ENCODE data around the gene TGFBR2. TPM values are rescaled to one million over a fixed set of nuclear protein-coding genes. Genes with fewer than 3 reads are reported as not detected.

Gene TGFBR2
- total RNA-seq, 1 experiment from 2014 or later: not detected

- Histone ChIP-seq H3K9me3 (ENCODE audit: low read length) (peaks cover 4% of the 10 kb centered on the region; the same call in 1 of the 2 replicates), H3K4me1 (ENCODE audit: low read length) (0 out of 2 replicates have a peak, but pooled peaks cover 4% of the 10 kb centered on the region), H3K9ac (ENCODE audit: low read length) (no peak overlapping the region), H4K20me1 (ENCODE audit: insufficient read depth, low read depth, low read length) (no peaks in the 10 kb centered on the region), H3K9me2 (replicated peaks; ENCODE audit: insufficient read depth, low read length) (no peaks in the 10 kb centered on the region), H3K79me2 (ENCODE audit: low read length) (no peaks in the 10 kb centered on the region), H3K27ac (ENCODE audit: low read length) (no peak overlapping the region), H3K27me3 (ENCODE audit: low read length) (no peaks in the 10 kb centered on the region), H2AFZ (ENCODE audit: low read length) (no peak overlapping the region), H3K4me3 (ENCODE audit: low read length) (no peak overlapping the region), H3K36me3 (ENCODE audit: insufficient read depth, low read length) (no peaks in the 10 kb centered on the region), H3K4me2 (ENCODE audit: low read depth, low read length, poor library complexity, severe bottlenecking) (no peak overlapping the region)
- no peak for DNase-seq
Measured at GRCh38 chr3:30700702-30701321, 94.4 kb downstream of the TGFBR2 start.

DNA sequence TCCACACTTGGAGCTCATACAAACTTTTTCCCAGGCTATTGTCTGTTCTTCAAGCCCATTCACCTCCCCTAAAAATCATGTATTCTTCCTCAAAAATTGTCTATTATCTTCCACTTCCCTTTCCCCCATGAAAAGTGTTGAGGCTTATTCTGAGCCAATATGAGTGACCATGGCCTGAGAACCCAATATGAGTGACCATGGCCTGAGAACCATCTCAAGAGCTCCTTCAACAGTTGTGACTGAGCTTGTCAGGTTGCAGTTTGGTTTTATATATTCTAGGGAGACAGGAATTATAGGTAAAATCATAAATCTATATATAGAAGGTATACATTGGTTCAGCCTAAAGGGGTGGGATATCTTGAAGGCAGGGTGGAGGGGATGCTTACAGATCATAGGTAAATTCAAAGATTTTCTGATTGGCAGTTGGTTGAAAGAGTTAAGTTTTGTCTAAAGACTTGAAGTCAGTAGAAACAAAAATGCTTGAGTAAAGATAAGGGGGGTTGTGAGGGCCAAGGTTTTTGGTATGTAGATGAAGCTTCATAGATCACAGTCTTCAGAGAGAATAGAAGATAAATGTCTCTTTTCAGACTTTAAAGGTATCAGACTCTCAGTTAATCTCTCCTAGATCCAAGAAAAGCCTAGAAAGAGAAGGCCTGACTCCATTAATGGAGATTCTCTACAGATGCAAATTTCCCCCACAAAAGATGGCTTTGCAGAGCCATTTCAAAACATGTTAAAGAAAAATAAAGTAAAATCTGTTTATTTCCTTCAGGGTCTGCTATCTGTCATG is 95.8 kb downstream of the TGFBR2 start:
- Histone ChIP-seq H3K9ac (ENCODE audit: low read length) (no peak overlapping the region), H3K4me1 (ENCODE audit: low read length) (no peaks in the 10 kb centered on the region), H2AFZ (ENCODE audit: low read length) (no peak overlapping the region), H3K4me2 (ENCODE audit: low read depth, low read length, poor library complexity, severe bottlenecking) (no peak overlapping the region), H3K9me3 (ENCODE audit: low read length) (peaks cover 4% of the 10 kb centered on the region; the same call in 1 of the 2 replicates), H3K4me3 (ENCODE audit: low read length) (no peak overlapping the region), H4K20me1 (ENCODE audit: insufficient read depth, low read depth, low read length) (no peaks in the 10 kb centered on the region), H3K27me3 (ENCODE audit: low read length) (no peaks in the 10 kb centered on the region), H3K79me2 (ENCODE audit: low read length) (no peaks in the 10 kb centered on the region), H3K27ac (ENCODE audit: low read length) (no peak overlapping the region), H3K36me3 (ENCODE audit: insufficient read depth, low read length) (no peaks in the 10 kb centered on the region), H3K9me2 (replicated peaks; ENCODE audit: insufficient read depth, low read length) (no peaks in the 10 kb centered on the region)
- DNase-seq: no peak

DNA sequence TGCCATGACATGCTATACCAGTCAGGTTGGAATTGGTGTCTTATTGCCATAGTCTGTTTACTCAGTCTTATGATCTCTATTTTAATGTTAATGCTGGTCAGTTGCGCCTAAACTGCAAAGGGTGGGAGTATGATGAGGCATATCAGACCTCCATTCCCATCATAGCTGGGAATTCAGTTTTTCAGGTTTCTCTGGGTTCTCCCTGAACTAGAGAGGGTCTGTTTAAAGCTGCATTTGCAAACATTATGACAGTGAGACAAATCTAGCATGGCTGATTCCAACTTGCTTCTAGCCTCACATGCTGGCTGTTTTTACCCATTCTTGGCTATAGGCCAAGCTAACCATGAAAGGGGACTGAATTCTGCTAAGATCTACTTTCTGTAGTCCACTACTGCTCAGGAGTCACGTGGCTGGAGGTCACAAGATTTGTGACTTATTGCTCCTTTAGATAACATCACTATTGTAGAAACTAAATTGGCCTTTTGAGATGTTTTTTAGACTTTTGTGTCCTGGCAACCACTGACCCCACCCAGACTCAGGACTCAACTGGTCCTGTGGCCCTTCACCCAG is 96.5 kb downstream of the TGFBR2 start:
- DNase-seq: no peak
- no peak overlapping the region for H3K27ac ChIP-seq (ENCODE audit: low read length)
- H3K9ac ChIP-seq (ENCODE audit: low read length): no peak overlapping the region
- no peak overlapping the region for H2AFZ ChIP-seq (ENCODE audit: low read length)
- no peaks in the 10 kb centered on the region for H4K20me1 ChIP-seq (ENCODE audit: insufficient read depth, low read depth, low read length)
- no peaks in the 10 kb centered on the region for H3K27me3 ChIP-seq (ENCODE audit: low read length)
- no peak overlapping the region for H3K4me3 ChIP-seq (ENCODE audit: low read length)
- no peaks in the 10 kb centered on the region for H3K4me1 ChIP-seq (ENCODE audit: low read length)
- peaks cover 4% of the 10 kb centered on the region; the same call in 1 of the 2 replicates for H3K9me3 ChIP-seq (ENCODE audit: low read length)
- no peaks in the 10 kb centered on the region for H3K79me2 ChIP-seq (ENCODE audit: low read length)
- no peak overlapping the region for H3K4me2 ChIP-seq (ENCODE audit: low read depth, low read length, poor library complexity, severe bottlenecking)
- H3K36me3 ChIP-seq (ENCODE audit: insufficient read depth, low read length): no peaks in the 10 kb centered on the region
- no peaks in the 10 kb centered on the region; the same call in 1 of the 2 replicates for H3K9me2 ChIP-seq (replicated peaks; ENCODE audit: insufficient read depth, low read length)

- no peak overlapping the region for H3K4me2 ChIP-seq (ENCODE audit: low read depth, low read length, poor library complexity, severe bottlenecking)
- H3K9ac ChIP-seq (ENCODE audit: low read length): no peak overlapping the region
- no peak overlapping the region for H3K27ac ChIP-seq (ENCODE audit: low read length)
- no peaks in the 10 kb centered on the region; the same call in 1 of the 2 replicates for H3K9me2 ChIP-seq (replicated peaks; ENCODE audit: insufficient read depth, low read length)
- peaks cover 4% of the 10 kb centered on the region; the same call in 1 of the 2 replicates for H3K9me3 ChIP-seq (ENCODE audit: low read length)
- H2AFZ ChIP-seq (ENCODE audit: low read length): no peak overlapping the region
- H3K79me2 ChIP-seq (ENCODE audit: low read length): no peaks in the 10 kb centered on the region
- H4K20me1 ChIP-seq (ENCODE audit: insufficient read depth, low read depth, low read length): no peaks in the 10 kb centered on the region
- DNase-seq: no peak
- H3K27me3 ChIP-seq (ENCODE audit: low read length): no peaks in the 10 kb centered on the region
- no peaks in the 10 kb centered on the region for H3K36me3 ChIP-seq (ENCODE audit: insufficient read depth, low read length)
- H3K4me1 ChIP-seq (ENCODE audit: low read length): no peaks in the 10 kb centered on the region
- no peak overlapping the region for H3K4me3 ChIP-seq (ENCODE audit: low read length)
Measured at GRCh38 chr3:30704931-30705890, 98.8 kb downstream of the TGFBR2 start.

GRCh38 chr3:30707825-30708224 is 101.4 kb downstream of the TGFBR2 start:
- H3K9me3 ChIP-seq (ENCODE audit: low read length): peaks cover 4% of the 10 kb centered on the region; the same call in 1 of the 2 replicates
- H4K20me1 ChIP-seq (ENCODE audit: insufficient read depth, low read depth, low read length): no peaks in the 10 kb centered on the region
- no peak overlapping the region for H3K4me2 ChIP-seq (ENCODE audit: low read depth, low read length, poor library complexity, severe bottlenecking)
- H3K9ac ChIP-seq (ENCODE audit: low read length): no peak overlapping the region
- H3K36me3 ChIP-seq (ENCODE audit: insufficient read depth, low read length): no peaks in the 10 kb centered on the region
- DNase-seq: no peak
- H3K4me3 ChIP-seq (ENCODE audit: low read length): no peak overlapping the region
- H3K79me2 ChIP-seq (ENCODE audit: low read length): no peaks in the 10 kb centered on the region
- no peak overlapping the region for H3K27ac ChIP-seq (ENCODE audit: low read length)
- H2AFZ ChIP-seq (ENCODE audit: low read length): no peak overlapping the region
- H3K9me2 ChIP-seq (replicated peaks; ENCODE audit: insufficient read depth, low read length): no peaks in the 10 kb centered on the region; the same call in 1 of the 2 replicates
- no peaks in the 10 kb centered on the region for H3K4me1 ChIP-seq (ENCODE audit: low read length)
- H3K27me3 ChIP-seq (ENCODE audit: low read length): no peaks in the 10 kb centered on the region

DNA sequence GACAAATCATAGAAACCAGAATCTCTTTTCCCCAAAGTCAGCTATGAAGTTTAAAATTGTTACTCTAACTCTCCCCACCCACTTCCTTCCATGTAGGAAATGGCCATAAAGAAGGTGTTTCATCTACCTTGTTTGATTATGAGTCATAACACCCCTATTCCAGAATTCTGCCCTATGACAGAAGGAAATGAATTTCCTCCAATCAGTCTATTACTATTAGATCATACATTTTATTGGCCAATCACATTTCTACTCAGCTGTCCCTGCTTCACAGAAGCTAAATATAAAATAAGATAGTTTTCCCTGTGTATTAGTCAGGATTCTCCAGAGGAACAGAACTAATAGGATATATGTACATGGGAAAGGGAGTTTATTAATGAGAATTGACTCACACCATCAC is 102.1 kb downstream of the TGFBR2 start:
- H3K4me2 ChIP-seq (ENCODE audit: low read depth, low read length, poor library complexity, severe bottlenecking): no peak overlapping the region
- no peak for DNase-seq
- no peak overlapping the region for H3K9ac ChIP-seq (ENCODE audit: low read length)
- no peaks in the 10 kb centered on the region for H3K36me3 ChIP-seq (ENCODE audit: insufficient read depth, low read length)
- H3K9me2 ChIP-seq (replicated peaks; ENCODE audit: insufficient read depth, low read length): no peaks in the 10 kb centered on the region; the same call in 1 of the 2 replicates
- H3K4me1 ChIP-seq (ENCODE audit: low read length): no peaks in the 10 kb centered on the region
- no peaks in the 10 kb centered on the region for H4K20me1 ChIP-seq (ENCODE audit: insufficient read depth, low read depth, low read length)
- no peaks in the 10 kb centered on the region for H3K9me3 ChIP-seq (ENCODE audit: low read length)
- no peak overlapping the region for H3K4me3 ChIP-seq (ENCODE audit: low read length)
- no peak overlapping the region for H2AFZ ChIP-seq (ENCODE audit: low read length)
- no peaks in the 10 kb centered on the region for H3K79me2 ChIP-seq (ENCODE audit: low read length)
- H3K27ac ChIP-seq (ENCODE audit: low read length): no peak overlapping the region
- no peaks in the 10 kb centered on the region for H3K27me3 ChIP-seq (ENCODE audit: low read length)

DNA sequence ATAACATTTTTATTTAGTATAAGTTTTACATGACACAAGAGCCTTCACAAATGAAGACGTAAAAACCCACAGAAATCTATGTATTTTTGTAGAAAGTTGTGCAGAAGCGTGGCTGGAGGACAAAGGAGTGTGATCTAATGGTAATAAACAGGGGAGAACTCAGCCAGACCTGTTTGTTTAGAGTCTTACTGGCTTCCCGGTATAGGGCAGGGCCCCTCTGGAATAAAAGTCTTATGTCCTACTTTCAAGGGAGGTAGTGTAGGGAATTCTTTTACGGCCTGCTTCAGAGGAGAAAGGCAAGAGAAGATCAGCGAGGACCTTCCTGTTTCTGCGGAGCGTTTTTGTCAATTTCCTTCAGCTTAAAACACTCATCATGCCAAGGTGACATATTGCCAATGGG is 103.6 kb downstream of the TGFBR2 start:
- Histone ChIP-seq H3K9ac (ENCODE audit: low read length) (no peak overlapping the region), H4K20me1 (ENCODE audit: insufficient read depth, low read depth, low read length) (no peaks in the 10 kb centered on the region), H3K4me2 (ENCODE audit: low read depth, low read length, poor library complexity, severe bottlenecking) (no peak overlapping the region), H3K9me3 (ENCODE audit: low read length) (no peaks in the 10 kb centered on the region), H2AFZ (ENCODE audit: low read length) (no peak overlapping the region), H3K79me2 (ENCODE audit: low read length) (no peaks in the 10 kb centered on the region), H3K9me2 (replicated peaks; ENCODE audit: insufficient read depth, low read length) (no peaks in the 10 kb centered on the region; the same call in 1 of the 2 replicates), H3K4me3 (ENCODE audit: low read length) (no peak overlapping the region), H3K36me3 (ENCODE audit: insufficient read depth, low read length) (no peaks in the 10 kb centered on the region), H3K27ac (ENCODE audit: low read length) (no peak overlapping the region), H3K27me3 (ENCODE audit: low read length) (no peaks in the 10 kb centered on the region), H3K4me1 (ENCODE audit: low read length) (no peaks in the 10 kb centered on the region)
- no peak for DNase-seq
